Osteocyte (in vitro differentiated cells): Measurements from ENCODE around the gene ARHGEF7. TPM values are rescaled to one million over a fixed set of nuclear protein-coding genes. Genes with fewer than 3 reads are reported as not detected.

Experiments used
- DNase-seq: peaks from one replicate; pipeline ENCODE4 v3.0.0; 2021; ENCODE audit warnings: mixed read lengths; ENCODE audit not compliant: unreplicated experiment; ENCODE audit errors: extremely low spot score
- H3K27ac Mint-ChIP-seq: one replicate; pipeline ENCODE4 v1.8.0; 2021; ENCODE audit warnings: mild to moderate bottlenecking, mixed read lengths; ENCODE audit not compliant: unreplicated experiment
- H3K27me3 Mint-ChIP-seq: one replicate; pipeline ENCODE4 v1.8.0; 2021; ENCODE audit warnings: mixed read lengths; ENCODE audit not compliant: unreplicated experiment
- H3K36me3 Mint-ChIP-seq: one replicate; pipeline ENCODE4 v1.8.0; 2021; ENCODE audit warnings: mixed read lengths; ENCODE audit not compliant: unreplicated experiment
- H3K4me1 Mint-ChIP-seq: one replicate; pipeline ENCODE4 v1.8.0; 2021; ENCODE audit warnings: mixed read lengths; ENCODE audit not compliant: unreplicated experiment
- H3K4me3 Mint-ChIP-seq: one replicate; pipeline ENCODE4 v1.8.0; 2021; ENCODE audit warnings: mild to moderate bottlenecking, moderate library complexity, mixed read lengths; ENCODE audit not compliant: unreplicated experiment
- H3K9me3 Mint-ChIP-seq: one replicate; pipeline ENCODE4 v1.8.0; 2021; ENCODE audit warnings: mixed read lengths; ENCODE audit not compliant: unreplicated experiment
- total RNA-seq: library from RNA; stranded (reverse); gene quantifications from 2 replicates; pipeline ENCODE4 v1.2.1, GENCODE V29; 2021
- TF ChIP-seq, protein P1 (sequence below): fragments of 200-600 bp; sonication (generic); IDR thresholded peaks from 2 replicates; pipeline ENCODE4 v1.5.0; 2021; ENCODE audit warnings: antibody characterized with exemption, mild to moderate bottlenecking, moderate library complexity

Gene ARHGEF7
- total RNA-seq, 1 donor from 2014 or later, result 125 TPM

GRCh38 chr13:111145071-111145470, 30.0 kb downstream of the ARHGEF7 start:
- peaks cover 37% of the 10 kb centered on the region for H3K4me1 Mint-ChIP-seq
- no peak for DNase-seq
- TF ChIP-seq, protein P1, sequence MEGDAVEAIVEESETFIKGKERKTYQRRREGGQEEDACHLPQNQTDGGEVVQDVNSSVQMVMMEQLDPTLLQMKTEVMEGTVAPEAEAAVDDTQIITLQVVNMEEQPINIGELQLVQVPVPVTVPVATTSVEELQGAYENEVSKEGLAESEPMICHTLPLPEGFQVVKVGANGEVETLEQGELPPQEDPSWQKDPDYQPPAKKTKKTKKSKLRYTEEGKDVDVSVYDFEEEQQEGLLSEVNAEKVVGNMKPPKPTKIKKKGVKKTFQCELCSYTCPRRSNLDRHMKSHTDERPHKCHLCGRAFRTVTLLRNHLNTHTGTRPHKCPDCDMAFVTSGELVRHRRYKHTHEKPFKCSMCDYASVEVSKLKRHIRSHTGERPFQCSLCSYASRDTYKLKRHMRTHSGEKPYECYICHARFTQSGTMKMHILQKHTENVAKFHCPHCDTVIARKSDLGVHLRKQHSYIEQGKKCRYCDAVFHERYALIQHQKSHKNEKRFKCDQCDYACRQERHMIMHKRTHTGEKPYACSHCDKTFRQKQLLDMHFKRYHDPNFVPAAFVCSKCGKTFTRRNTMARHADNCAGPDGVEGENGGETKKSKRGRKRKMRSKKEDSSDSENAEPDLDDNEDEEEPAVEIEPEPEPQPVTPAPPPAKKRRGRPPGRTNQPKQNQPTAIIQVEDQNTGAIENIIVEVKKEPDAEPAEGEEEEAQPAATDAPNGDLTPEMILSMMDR, result no peak
- H3K36me3 Mint-ChIP-seq, result peaks cover 8% of the 10 kb centered on the region
- H3K27ac Mint-ChIP-seq, result no peak overlapping the region
- no peaks in the 10 kb centered on the region for H3K9me3 Mint-ChIP-seq
- no peak overlapping the region for H3K4me3 Mint-ChIP-seq
- no peaks in the 10 kb centered on the region for H3K27me3 Mint-ChIP-seq

DNA sequence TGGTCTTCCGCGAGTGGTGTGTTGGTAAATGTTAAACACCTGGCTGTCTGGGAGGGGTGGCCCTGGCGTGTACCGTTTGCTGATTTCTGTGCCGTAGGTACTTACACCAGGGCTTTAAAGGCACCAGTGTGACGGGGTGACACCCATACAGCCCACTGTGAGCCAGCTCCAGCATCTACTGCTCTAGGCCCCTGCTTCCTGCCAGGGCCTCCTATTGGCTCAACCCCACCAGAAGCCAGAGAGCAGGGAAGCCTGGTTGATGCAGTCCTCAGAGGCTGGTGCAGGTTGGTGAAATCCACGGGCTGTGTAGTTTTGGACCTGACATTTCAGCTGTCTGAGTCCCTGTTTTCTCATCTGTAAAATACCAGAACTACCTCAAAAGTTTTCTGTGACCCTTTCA, 30.4 kb downstream of the ARHGEF7 start:
- Mint-ChIP-seq H3K27ac (no peak overlapping the region), H3K36me3 (peaks cover 4% of the 10 kb centered on the region), H3K4me1 (peaks cover 37% of the 10 kb centered on the region), H3K27me3 (no peaks in the 10 kb centered on the region), H3K9me3 (no peaks in the 10 kb centered on the region), H3K4me3 (no peak overlapping the region)
- DNase-seq, result no peak
- TF ChIP-seq, protein P1, result no peak

DNA sequence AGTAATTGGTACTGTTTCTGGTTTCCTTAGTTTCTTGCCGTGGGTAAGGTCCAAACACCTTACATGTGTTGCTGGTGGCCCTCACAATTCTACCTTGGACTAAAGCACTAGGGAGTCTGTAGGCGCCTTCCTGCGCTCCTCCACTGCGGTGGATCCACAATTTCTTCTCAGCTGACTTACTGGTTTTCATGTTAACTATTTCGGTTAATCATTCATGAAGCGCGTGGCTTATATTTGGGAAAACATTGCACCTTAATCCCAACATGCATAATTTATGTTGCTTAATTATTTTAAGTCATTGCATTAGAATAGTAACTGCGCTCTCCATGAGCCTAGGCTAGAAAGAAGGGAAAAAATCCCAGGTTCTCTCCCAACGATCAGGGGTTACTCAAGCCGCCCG, 37.7 kb downstream of the ARHGEF7 start:
- Mint-ChIP-seq H3K4me3 (peak overlapping the region; percentile 86), H3K9me3 (no peaks in the 10 kb centered on the region), H3K27me3 (no peaks in the 10 kb centered on the region), H3K36me3 (no peaks in the 10 kb centered on the region), H3K27ac (peak overlapping the region; percentile 94), H3K4me1 (peaks cover 37% of the 10 kb centered on the region)
- no peak for DNase-seq
- TF ChIP-seq, protein P1, result no peak

GRCh38 chr13:111153279-111153976, 38.3 kb downstream of the ARHGEF7 start:
- Mint-ChIP-seq H3K36me3 (no peaks in the 10 kb centered on the region), H3K27ac (peak overlapping the region; percentile 94), H3K9me3 (no peaks in the 10 kb centered on the region), H3K4me1 (peaks cover 37% of the 10 kb centered on the region), H3K27me3 (no peaks in the 10 kb centered on the region), H3K4me3 (peak overlapping the region; percentile 86)
- TF ChIP-seq, protein P1, result peak; percentile 46
- peak; percentile 97 for DNase-seq

DNA sequence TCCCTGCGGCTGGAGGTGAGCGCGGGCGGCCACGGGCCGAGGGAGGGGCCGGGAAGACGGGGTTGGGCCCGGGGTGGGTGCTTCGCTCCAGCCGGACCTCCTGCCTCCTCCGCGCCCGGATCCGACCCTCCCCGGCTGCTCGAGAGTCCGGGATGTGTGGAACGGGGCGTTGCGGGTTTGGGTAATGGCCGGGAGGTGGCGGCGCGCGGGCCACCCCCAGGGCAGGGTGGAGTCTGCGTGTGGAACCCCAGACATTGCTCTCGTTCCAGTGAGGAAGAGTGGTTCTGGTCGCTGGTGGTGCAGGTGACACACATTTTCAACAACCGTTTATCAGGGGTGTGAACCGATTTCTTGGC, 38.8 kb downstream of the ARHGEF7 start:
- peaks cover 39% of the 10 kb centered on the region for H3K4me1 Mint-ChIP-seq
- peaks cover 2% of the 10 kb centered on the region for H3K36me3 Mint-ChIP-seq
- TF ChIP-seq, protein P1, result peak; percentile 22
- peak overlapping the region; percentile 94 for H3K27ac Mint-ChIP-seq
- no peaks in the 10 kb centered on the region for H3K9me3 Mint-ChIP-seq
- H3K27me3 Mint-ChIP-seq, result no peaks in the 10 kb centered on the region
- H3K4me3 Mint-ChIP-seq, result peak overlapping the region; percentile 86
- no peak for DNase-seq
